GM19035 (cell line): Measurements from ENCODE around the gene TTC39C.
"Not testable (repeated sequence)": the region's sequence is repeated elsewhere in the genome, so short reads cannot be mapped to it uniquely, and the experiment has no call there.

Experiments used
- ATAC-seq: cut with Tn5 transposase; IDR thresholded peaks from one replicate; pipeline ENCODE4 v1.9.1; 2021; ENCODE audit not compliant: unreplicated experiment

The TTC39C gene

DNA sequence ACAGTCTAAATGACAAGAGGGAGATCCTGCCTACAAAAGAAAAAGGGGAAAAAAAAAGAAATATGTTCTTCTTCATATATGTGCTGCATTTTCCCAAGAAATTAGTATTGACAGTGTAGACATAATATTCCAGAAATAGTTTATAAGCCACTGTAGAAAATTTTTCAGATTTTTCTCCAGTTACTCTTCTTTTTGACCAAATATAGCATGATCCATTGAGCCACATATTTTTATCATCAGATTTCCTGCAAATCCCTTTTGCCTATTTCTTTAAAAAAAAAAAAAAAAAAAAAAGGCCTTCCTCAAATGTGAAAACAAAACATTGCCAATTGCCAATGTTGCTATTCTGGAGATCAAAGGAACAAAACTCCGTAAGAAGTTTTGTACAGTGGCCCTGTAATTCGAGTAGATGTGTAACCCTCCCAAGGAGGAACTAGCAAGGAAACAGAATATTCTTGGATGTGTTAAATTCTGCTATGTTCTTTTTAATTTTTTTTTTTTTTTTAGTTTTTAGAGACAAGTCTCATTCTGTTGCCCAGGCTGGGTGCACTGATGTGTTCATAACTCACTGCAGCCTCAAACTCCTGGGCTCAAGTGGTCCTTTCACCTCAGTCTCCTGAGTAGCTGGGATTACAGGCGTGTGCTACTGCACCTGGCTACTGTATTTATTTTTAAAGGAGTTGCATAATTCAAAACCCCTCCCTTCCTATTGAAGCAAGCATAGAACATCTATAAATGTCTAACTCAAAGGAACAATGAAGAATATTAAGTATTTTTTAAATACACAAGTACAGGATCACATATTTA lies 111.8 kb downstream of the TTC39C start:
- ATAC-seq, result no peak

DNA sequence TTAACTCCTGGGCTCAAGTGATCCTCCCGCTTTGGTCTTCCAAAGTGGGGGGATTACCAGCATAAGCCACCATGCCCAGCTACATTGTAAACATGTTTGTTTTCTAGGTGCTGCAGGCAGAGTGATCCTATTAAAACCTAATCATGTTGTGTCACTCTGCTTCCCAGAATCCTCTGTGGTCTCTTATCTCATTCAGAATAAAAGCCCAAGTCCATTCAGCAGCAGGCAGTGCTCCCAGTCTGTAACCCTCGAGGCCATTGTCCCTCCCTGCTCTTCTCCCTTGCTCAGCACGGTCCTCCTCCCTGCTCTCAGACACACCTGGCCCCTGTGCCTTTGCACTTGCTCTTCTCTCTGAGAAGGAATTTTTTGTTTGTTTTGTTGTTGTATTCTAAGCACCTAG lies 113.2 kb downstream of the TTC39C start:
- ATAC-seq, result no peak

GRCh38 chr18:24128700-24129099 lies 114.1 kb downstream of the TTC39C start:
- no peak for ATAC-seq

DNA sequence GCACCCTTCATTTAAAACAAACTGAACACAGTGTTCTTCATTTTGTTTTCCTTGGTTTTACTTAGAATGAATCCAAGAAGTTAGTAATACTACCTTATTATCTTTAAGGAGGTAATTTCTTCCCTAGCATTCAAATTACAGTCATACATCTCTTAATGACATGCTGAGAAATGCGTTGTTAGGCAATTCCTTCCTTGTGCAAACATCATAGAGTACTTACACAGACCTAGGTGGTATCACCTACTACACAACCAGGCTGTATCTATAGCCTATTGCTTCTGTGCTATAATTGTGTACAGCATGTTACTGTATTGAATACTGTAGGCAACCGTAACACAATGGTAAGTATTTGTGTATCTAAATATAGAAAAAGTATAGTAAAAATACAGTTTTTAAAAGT lies 115.9 kb downstream of the TTC39C start:
- no peak for ATAC-seq

DNA sequence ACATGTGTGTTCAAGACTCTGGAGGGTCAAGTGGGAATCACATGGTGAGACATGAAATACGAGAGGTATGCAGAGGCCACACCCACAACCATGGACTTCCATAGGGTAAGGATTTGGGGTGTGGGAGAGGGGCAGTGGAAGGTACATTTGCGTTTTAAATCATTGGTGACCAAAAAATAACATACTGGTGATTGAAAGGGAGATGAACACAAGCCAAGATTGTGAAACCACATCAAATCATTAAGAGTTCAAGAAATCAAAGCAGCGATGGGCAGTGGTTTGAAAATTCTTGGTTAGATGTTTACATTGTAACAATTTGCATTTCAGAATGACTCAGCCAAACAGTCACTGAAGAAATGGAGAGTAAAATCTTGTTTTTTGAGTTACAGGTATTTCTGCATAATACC lies 122.4 kb downstream of the TTC39C start:
- no peak for ATAC-seq

GRCh38 chr18:24138409-24138788 lies 123.8 kb downstream of the TTC39C start:
- ATAC-seq, result no peak

DNA sequence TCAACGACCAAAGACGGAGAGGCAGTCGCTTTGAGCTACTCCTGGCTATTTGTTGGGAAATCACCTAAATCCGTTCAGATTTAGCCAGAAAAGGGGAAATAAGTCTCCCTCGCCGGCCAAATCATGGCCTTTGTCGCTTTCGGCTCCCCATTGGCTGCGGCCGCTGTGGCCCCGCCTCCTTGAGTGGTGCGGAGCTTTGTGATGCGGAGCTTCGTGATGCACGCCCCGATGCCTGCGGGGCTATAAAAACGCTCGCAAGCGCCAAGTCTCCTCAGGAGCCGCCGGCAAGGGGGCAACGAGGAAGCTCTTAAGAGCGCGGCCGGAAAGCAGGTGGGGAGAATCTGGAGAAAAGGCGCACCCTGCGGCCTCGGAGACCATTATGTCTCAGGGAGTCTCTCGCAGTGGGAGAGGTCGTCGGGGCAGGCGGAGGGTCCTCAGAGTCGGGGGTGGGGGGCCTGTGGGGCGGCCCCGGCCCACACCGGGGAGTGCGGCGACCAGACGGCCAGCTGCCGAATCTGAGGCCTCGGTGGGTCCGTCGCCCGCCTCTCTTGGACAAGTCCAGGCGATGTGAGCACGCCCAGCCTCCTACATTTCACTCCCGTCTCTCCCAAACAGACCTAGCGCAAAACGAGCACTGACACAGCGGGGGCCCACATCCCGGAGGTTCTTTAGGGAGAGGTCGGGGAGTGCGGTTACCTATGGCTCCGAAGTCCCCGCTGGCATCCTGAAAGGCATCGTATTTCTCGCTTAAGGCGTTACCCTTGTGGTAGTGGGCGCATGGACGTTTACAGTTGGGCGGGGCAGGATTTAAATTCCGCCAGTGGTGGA lies 124.4 kb downstream of the TTC39C start, which contains the start of gene CABYR:
TSS of gene CABYR (plus strand) at position 274 of the 828 bp plus-strand sequence. CDS start 4,053 bp downstream, outside the sequence.
- peak; percentile 83 for ATAC-seq

DNA sequence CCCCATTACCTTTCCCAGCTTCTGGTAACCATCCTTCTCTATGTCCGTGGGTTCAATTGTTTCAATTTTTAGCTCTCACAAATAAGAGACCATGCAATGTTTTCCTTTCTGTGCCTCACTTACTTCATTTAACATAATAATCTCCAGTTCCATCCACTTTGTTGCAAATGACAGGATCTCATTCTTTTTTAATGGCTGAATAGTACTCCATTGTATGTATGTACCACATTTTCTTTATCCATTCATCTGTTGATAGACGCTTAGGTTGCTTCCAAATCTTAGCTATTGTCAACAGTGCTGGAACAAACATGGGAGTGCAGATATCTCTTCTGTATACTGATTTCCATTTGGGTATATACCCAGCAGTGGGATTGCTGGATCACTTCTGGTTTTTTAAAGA lies 126.1 kb downstream of the TTC39C start:
- ATAC-seq, result no peak

DNA sequence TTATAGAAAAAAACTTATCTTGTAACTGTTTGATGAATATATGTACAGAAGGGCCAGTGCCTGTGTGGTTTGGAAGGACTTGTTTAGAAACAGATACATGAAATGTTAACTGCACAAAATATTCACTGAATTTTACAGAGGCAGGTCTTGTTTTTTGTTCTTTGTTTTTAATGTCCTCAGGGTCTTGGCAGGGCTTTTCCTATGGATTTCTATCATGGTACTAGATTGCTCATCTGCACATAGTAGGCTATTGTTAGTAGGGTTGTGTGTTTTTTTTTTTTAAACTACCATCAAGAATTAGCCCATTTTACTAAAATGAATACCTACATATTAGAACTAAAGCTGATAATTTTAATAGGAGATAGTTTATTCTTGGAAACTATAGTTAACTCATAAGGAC lies 127.8 kb downstream of the TTC39C start:
- ATAC-seq, result no peak

DNA sequence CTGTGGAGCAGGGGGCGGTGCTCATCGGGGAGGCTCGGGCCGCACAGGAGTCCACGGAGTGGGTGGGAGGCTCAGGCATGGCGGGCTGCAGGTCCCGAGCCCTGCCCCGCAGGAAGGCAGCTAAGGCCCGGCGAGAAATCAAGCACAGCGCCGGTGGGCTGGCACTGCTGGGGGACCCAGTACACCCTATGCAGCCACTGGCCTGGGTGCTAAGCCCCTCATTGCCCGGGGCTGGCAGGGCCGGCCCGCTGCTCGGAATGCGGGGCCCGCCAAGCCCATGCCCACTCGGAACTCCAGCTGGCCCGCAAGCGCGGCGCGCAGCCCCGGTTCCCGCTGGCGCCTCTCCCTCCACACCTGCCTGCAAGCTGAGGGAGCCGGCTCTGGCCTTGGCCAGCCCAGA lies 135.0 kb downstream of the TTC39C start:
- ATAC-seq, result not testable (repeated sequence)

- no peak for ATAC-seq
Measured at GRCh38 chr18:24153397-24153796, 138.8 kb downstream of the TTC39C start.

GRCh38 chr18:24157855-24158254 lies 143.3 kb downstream of the TTC39C start:
- ATAC-seq, result no peak

DNA sequence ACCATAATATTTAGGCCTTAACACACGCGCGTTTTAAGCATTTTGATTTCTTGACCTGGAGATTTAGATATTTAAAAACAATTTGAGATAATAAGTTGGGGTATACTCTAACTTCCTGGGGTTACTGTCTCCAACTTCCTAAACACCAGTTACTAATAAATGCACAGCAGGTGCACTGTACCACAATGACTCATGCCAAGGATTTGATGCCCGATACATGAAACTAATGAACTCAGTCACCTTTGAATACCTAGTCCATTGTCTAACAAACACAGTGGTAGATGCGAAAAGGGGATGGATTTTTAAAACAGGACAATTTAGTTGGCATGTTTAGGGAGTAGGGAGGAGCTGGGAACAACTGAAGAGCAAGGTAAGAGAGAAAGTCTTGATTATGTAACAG lies 145.5 kb downstream of the TTC39C start:
- ATAC-seq, result no peak

GRCh38 chr18:24161304-24161703 lies 146.8 kb downstream of the TTC39C start:
- ATAC-seq, result no peak

DNA sequence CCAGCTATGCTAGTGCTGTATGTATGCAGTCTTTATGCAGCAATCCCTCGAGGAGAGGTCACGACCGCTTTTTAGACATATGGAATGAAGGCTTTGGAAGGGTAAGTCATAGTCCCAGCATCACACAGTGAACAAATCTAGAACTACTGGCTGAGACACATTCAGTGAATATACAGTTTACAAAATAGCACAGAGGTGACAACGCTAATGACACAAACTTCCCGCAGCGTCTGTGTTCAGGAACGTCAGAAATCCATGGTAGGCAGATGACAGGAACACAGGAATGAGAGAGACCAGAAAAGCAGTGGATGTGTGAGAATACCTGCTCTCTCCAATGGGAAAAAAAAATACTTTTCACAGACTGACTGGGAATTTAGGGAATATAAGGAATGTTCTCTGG lies 153.9 kb downstream of the TTC39C start:
- no peak for ATAC-seq

GRCh38 chr18:24170360-24170759 lies 155.8 kb downstream of the TTC39C start:
- no peak for ATAC-seq

DNA sequence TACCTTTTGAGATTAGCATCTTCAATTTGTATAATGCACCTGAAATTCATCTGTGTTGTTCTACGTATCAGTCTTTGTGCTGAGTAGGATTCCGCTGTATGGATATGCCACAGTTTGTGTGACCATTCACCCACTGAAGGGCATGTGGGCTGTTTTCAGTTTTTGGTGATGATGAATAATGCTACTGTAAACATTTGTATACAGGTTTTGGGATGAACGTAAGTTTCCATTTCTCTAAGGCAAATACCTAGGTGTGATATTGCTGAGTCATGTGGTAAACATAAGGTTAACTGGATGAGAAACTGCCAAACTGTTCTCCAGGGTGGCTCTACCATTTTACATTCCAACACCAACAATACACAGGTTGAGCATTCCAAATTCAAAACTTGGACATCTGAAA lies 159.4 kb downstream of the TTC39C start:
- ATAC-seq, result no peak

DNA sequence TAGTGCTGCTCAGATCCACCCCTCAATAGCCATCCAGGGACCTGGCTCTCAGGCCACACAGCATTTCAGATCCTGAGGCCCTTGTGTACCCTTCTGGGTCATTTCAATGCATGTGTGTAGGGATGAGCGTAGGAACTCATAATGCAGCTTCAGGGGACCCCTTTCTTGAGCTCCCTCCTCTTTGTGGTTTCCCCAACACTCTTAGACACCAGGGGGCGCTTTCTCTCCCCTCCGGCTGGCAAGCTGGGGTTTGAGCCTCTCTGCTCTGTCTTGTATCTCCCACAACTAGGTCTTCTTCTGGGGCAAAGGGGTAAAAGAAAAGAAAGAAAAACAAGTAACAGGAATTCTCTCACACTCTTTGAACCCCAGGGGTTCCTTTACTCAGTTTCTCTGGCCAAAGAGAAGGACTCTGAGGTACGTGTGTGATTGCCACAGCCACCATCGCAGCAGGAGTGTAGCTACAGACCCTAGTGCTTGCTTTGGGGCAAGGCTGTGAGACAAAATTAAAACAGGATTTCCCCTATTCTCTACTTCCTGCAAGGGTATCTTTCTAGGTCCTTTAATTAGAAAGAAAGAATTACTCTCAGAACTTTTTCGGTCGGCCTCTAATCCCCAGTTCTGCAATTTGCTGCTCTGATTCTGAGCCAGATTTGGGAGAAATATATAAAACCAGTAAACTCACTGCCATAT lies 162.3 kb downstream of the TTC39C start:
- ATAC-seq, result peak; percentile 88

- no peak for ATAC-seq
Measured at GRCh38 chr18:24177499-24178133, 163.1 kb downstream of the TTC39C start.

DNA sequence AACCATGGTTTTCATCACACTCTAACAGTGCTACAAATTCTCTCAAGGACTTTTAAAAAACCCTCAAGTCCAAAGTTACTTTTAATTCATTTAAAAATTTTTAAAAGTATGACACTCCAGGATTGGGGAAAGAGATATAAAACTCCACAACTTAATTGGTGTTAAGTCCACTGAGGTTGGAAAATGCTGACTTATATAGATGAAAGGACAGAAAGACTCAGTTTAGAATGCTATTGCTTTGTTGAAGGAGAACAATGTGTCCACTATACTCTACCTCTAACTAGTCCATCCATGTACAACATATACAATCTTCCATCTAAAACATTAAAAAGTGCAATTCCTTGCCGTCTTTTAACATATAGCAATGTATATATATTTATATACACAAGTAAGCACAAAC lies 165.5 kb downstream of the TTC39C start:
- ATAC-seq, result no peak

DNA sequence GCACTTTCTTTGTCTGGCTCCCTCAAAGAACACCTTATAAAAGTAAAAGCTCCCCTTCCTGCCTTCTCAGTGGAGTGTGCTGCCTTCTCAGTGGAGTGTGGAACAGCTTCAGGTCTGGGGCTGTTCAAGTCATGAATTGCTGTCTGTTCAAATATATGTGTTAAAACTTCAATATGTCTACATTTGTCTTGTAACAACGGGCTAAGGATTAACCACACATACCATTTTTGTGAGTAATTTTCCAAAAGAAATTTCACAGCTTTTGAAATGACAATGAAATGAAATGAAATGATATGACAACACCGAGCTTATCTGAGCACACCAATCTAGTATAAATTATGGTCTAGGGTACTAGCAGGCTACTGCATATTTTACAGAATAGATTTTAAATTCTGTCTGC lies 167.3 kb downstream of the TTC39C start:
- ATAC-seq, result no peak
